ENCODE results near the gene TGDS. TPM values are rescaled to one million over a fixed set of nuclear protein-coding genes. Genes with fewer than 3 reads are reported as not detected.
A peak's percentile ranks its signal among the peaks of the same experiment; 100 is the strongest.

TGDS gene
- total and polyA plus RNA-seq, 2 of the 8 experiments (the other 6 are each of a cell fraction or from before 2014, with no cell fraction given): 11.6 to 11.8 TPM

- TF ChIP-seq SAP30 (IDR thresholded peaks at IDR 0.05; ENCODE audit: insufficient read depth, insufficient replicate concordance, low read length): no peak
- TF ChIP-seq KDM4A (IDR thresholded peaks at IDR 0.05; ENCODE audit: low read depth, low read length, severe bottlenecking): no peak
- TF ChIP-seq RXRA (IDR thresholded peaks at IDR 0.05; ENCODE audit: insufficient read depth, low read depth, low read length): no peak
- 0 out of 2 replicates have a peak, but pooled peaks have one; percentile 22 for TF ChIP-seq TAF1 (IDR thresholded peaks at IDR 0.05; ENCODE audit: low read depth, low read length)
- no peak for TF ChIP-seq JUN (IDR thresholded peaks at IDR 0.05; ENCODE audit: low read depth, low read length)
- TF ChIP-seq CREB1 (IDR thresholded peaks at IDR 0.05): no peak
- TF ChIP-seq CBX5 (IDR thresholded peaks at IDR 0.05; ENCODE audit: low read depth, low read length): no peak
- TF ChIP-seq CTBP2 (IDR thresholded peaks at IDR 0.05; ENCODE audit: borderline replicate concordance, insufficient read depth, insufficient read length, low read length): no peak
- TF ChIP-seq TBP (IDR thresholded peaks at IDR 0.05; ENCODE audit: low read depth, low read length): no peak
- no peak for TF ChIP-seq GABPA (IDR thresholded peaks at IDR 0.05; ENCODE audit: borderline replicate concordance, insufficient read depth, low read length)
- TF ChIP-seq RFX5 (IDR thresholded peaks at IDR 0.05; ENCODE audit: borderline replicate concordance, low read depth, low read length): peak; percentile 45; the same call in 1 of the 2 replicates
- no peak for TF ChIP-seq CBX8 (IDR thresholded peaks at IDR 0.05; ENCODE audit: borderline replicate concordance, low read depth, low read length)
These were observed 49.7 kb downstream of the TGDS start (continued) for GRCh38 chr13:94546061-94546839.

Data from H1 (cell line).